T-cell (primary cell): Measurements from ENCODE around the gene ID3. TPM values are rescaled to one million over a fixed set of nuclear protein-coding genes. Genes with fewer than 3 reads are reported as not detected.

Experiments used
- ATAC-seq, 4 experiments: fragments of 200-7000 bp in 3 of 4; fragments of 150-1000 bp in 1 of 4; cut with Tn5 transposase; replicated peaks in 1 of 4; 1 replicate in 3 of 4; 2 replicates in 1 of 4; pipeline ENCODE4 v1.10.0; 2021; ENCODE audit warnings: moderate library complexity in 3 of 4, mild to moderate bottlenecking in 2 of 4, moderate number of reproducible peaks in 1 of 4
- CTCF ChIA-PET, 2 donors: fragments of 300-600 bp; sonication (Branson Sonifier 250); formaldehyde crosslinking; loops; one replicate each; lab custom pipeline; 2022; ENCODE audit warnings: antibody characterized with exemption in 2 of 2; lab: Charles Lee
- POLR2A ChIA-PET, 2 donors: fragments of 300-600 bp; sonication (Branson Sonifier 250); formaldehyde crosslinking; loops; one replicate each; lab custom pipeline; 2022; ENCODE audit warnings: antibody characterized with exemption in 2 of 2; lab: Charles Lee
- DNase-seq, 35 experiments: peaks; one replicate each; pipeline versions ENCODE4 v3.0.0 to v3.0.0-alpha.2; 2013 to 2023
- H3K27ac ChIP-seq: one replicate; pipeline ENCODE4 v1.5.1; 2013; ENCODE audit warnings: low read length
- H3K27me3 ChIP-seq, 2 experiments: replicated peaks in 1 of 2; 1 replicate in 1 of 2; 2 replicates in 1 of 2; pipeline versions ENCODE4 v1.6.1 to v1.7.0; 2013; ENCODE audit warnings: low read length in 1 of 2, mixed read lengths in 1 of 2; ENCODE audit not compliant: control insufficient read depth in 2 of 2, insufficient read depth in 2 of 2; ENCODE audit errors: extremely low read depth in 1 of 2
- H3K36me3 ChIP-seq, 2 donors: 1 replicate in 1 of 2; 2 replicates in 1 of 2; pipeline versions ENCODE4 v1.6.1 to v1.7.0; 2013; ENCODE audit warnings: low read length in 1 of 2; ENCODE audit not compliant: control insufficient read depth in 2 of 2, insufficient read depth in 1 of 2; ENCODE audit errors: extremely low read depth in 1 of 2
- H3K4me1 ChIP-seq, 2 experiments: 1 replicate in 1 of 2; 2 replicates in 1 of 2; pipeline versions ENCODE4 v1.6.1 to v1.7.0; 2013; ENCODE audit warnings: low read length in 2 of 2, mixed read lengths in 1 of 2; ENCODE audit not compliant: insufficient read depth in 2 of 2, control insufficient read depth in 1 of 2; ENCODE audit errors: extremely low read depth in 1 of 2
- H3K4me3 ChIP-seq, 2 donors: 1 replicate in 1 of 2; 2 replicates in 1 of 2; pipeline versions ENCODE4 v1.5.1 to v1.7.0; 2013; ENCODE audit warnings: mild to moderate bottlenecking in 2 of 2, low read length in 1 of 2, moderate library complexity in 1 of 2; ENCODE audit not compliant: control insufficient read depth in 1 of 2; ENCODE audit errors: extremely low read depth in 1 of 2
- H3K9me3 ChIP-seq: 2 replicates; pipeline ENCODE4 v1.7.0; 2013
- H3K27ac Mint-ChIP-seq, 2 donors: one replicate each; pipeline ENCODE4 v1.8.0; 2020 to 2021; ENCODE audit warnings: mild to moderate bottlenecking in 2 of 2, mixed read lengths in 2 of 2
- H3K27me3 Mint-ChIP-seq, 2 donors: one replicate each; pipeline ENCODE4 v1.8.0; 2021 to 2022; ENCODE audit warnings: mixed read lengths in 2 of 2
- H3K36me3 Mint-ChIP-seq: one replicate; pipeline ENCODE4 v1.8.0; 2021; ENCODE audit warnings: mixed read lengths
- H3K4me1 Mint-ChIP-seq, 3 donors: one replicate each; pipeline ENCODE4 v1.8.0; 2020 to 2022; ENCODE audit warnings: mixed read lengths in 3 of 3, mild to moderate bottlenecking in 1 of 3
- H3K4me3 Mint-ChIP-seq, 3 donors: one replicate each; pipeline ENCODE4 v1.8.0; 2020 to 2022; ENCODE audit warnings: mild to moderate bottlenecking in 3 of 3, mixed read lengths in 3 of 3, moderate library complexity in 3 of 3
- H3K9me3 Mint-ChIP-seq, 3 donors: one replicate each; pipeline ENCODE4 v1.8.0; 2020 to 2022; ENCODE audit warnings: mixed read lengths in 3 of 3
- WGBS: methylation state at CpG from one replicate; pipeline ENCODE4 v1.1.5; 2013; ENCODE audit warnings: missing lambda C conversion rate; ENCODE audit not compliant: insufficient coverage; 5-methylcytosine and 5-hydroxymethylcytosine counted together
- total RNA-seq, 35 experiments: library from RNA in 6 of 35; stranded (reverse) in 6 of 35; fragments of 120-200 nt in 1 of 35; gene quantifications; one replicate each; pipeline versions ENCODE4 v1.2.1 to v1.2.4 and lab custom pipeline; 2013 to 2026

Gene ID3
- total RNA-seq, 5 donors from 2014 or later (not counting 1 experiment from before 2014, with no cell fraction given), result 20.7 to 99.7 (median 81.3) TPM

GRCh38 chr1:23599125-23599524, 39.8 kb upstream of the ID3 start:
- CTCF ChIA-PET, result interaction anchor here in 1 of 2 donors (0.6 to 1.0 kb wide), 2 partner anchors 22 to 171 kb away, joined by 3 to 4 read pairs; no protein-coding TSS in a partner anchor

GRCh38 chr1:23598424-23598823, 39.1 kb upstream of the ID3 start:
- Histone ChIP-seq H3K9me3 (no peaks in the 10 kb centered on the region), H3K4me3 (peak overlapping the region in 1 of 2 donors; percentile 36), H3K36me3 (no peaks in the 10 kb centered on the region), H3K4me1 (peaks cover 61 to 98% of the 10 kb centered on the region in 2 experiments), H3K27ac (peak overlapping the region; percentile 42), H3K27me3 (no peaks in the 10 kb centered on the region)
- Mint-ChIP-seq H3K9me3 (no peaks in the 10 kb centered on the region), H3K4me1 (peaks cover 92 to 95% (median 95%) of the 10 kb centered on the region in 3 donors), H3K27ac (peak overlapping the region in 1 of 2 donors; percentile 93), H3K36me3 (no peaks in the 10 kb centered on the region), H3K27me3 (no peaks in the 10 kb centered on the region), H3K4me3 (peak overlapping the region in 1 of 3 donors; percentile 77)
- ATAC-seq, result no peak
- WGBS, result 81% methylated on average over 7 of the region's 8 CpGs
- no peak for DNase-seq
- ChIA-PET CTCF (interaction anchor here (0.6 to 1.2 kb wide), 4 partner anchors 14 to 171 kb away, joined by 3 to 4 read pairs (median 4); no protein-coding TSS in a partner anchor), POLR2A (interaction anchor here (0.5 to 0.8 kb wide), 3 partner anchors 19 to 44 kb away, joined by 3 to 5 read pairs (median 4); no protein-coding TSS in a partner anchor)

More at GRCh38 chr1:23599125-23599524, 39.8 kb upstream of the ID3 start:
- H3K27ac Mint-ChIP-seq, result peak overlapping the region; percentile 62 to 93
- no peaks in the 10 kb centered on the region for H3K27me3 Mint-ChIP-seq
- 80% methylated on average over 1 of the region's 1 CpG for WGBS
- POLR2A ChIA-PET, result interaction anchor here in 1 of 2 donors (0.6 to 0.8 kb wide), 2 partner anchors 20 to 23 kb away, joined by 3 to 4 read pairs; no protein-coding TSS in a partner anchor
- no peak for DNase-seq
- ATAC-seq, result no peak
- H3K9me3 Mint-ChIP-seq, result no peaks in the 10 kb centered on the region
- Histone ChIP-seq H3K4me3 (no peak overlapping the region), H3K9me3 (no peaks in the 10 kb centered on the region), H3K27me3 (no peaks in the 10 kb centered on the region), H3K27ac (peak overlapping the region; percentile 27), H3K36me3 (no peaks in the 10 kb centered on the region), H3K4me1 (peaks cover 62 to 97% of the 10 kb centered on the region in 2 experiments)
- H3K4me3 Mint-ChIP-seq, result peak overlapping the region in 1 of 3 donors; percentile 77
- peaks cover 92 to 94% (median 92%) of the 10 kb centered on the region in 3 donors for H3K4me1 Mint-ChIP-seq
- no peaks in the 10 kb centered on the region for H3K36me3 Mint-ChIP-seq

DNA sequence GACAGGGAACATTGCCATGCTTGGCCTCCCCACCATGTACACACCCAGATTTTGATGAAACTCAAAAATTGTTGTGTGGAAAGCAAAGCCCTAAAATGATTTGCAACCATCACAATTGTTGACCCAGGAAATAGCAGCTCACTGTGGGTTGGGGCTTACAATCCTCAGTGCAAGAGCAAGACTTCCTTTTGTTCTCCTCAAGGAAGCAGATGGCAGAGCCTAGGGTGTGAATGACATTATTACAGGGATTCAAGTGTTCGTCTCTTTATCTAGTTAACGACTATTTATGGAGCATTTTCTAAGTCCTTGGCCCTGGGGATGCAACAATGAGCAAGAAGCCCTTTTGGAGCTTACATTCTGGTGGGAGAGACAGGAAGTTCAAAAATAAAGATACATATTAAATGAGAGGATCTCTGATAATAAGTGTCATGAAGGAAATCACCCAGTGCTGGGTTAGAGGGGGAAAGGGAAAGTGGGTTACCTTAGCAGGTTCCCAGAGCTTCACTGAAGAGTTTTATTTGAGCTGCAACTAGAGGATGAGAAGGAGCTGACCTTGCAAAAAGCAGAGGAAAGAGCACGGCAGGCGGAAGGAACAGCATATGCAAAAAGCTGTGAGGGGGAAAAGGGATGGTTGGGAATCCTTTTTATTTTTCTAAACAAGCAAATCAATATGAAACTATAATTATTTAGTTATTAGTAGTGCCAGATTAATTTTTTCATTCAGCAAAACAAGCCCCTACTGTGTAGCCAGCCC, 38.5 kb upstream of the ID3 start:
- Histone ChIP-seq H3K4me3 (peak overlapping the region in 1 of 2 donors; percentile 36), H3K4me1 (peaks cover 61 to 98% of the 10 kb centered on the region in 2 experiments), H3K9me3 (no peaks in the 10 kb centered on the region), H3K27me3 (no peaks in the 10 kb centered on the region), H3K36me3 (no peaks in the 10 kb centered on the region), H3K27ac (peak overlapping the region; percentile 42)
- H3K27ac Mint-ChIP-seq, result peak overlapping the region; percentile 87 to 93
- peaks cover 91 to 95% (median 95%) of the 10 kb centered on the region in 3 donors for H3K4me1 Mint-ChIP-seq
- H3K4me3 Mint-ChIP-seq, result peak overlapping the region in 2 of 3 donors; percentile 14 to 77
- 100% methylated on average over 1 of the region's 4 CpGs for WGBS
- no peaks in the 10 kb centered on the region for H3K27me3 Mint-ChIP-seq
- no peaks in the 10 kb centered on the region for H3K36me3 Mint-ChIP-seq
- DNase-seq (no peak), ATAC-seq (no peak)
- ChIA-PET CTCF (interaction anchor here in 1 of 2 donors (0.8 to 1.2 kb wide), 2 partner anchors 15 to 37 kb away, joined by 4 read pairs; no protein-coding TSS in a partner anchor), POLR2A (interaction anchor here in 1 of 2 donors (0.5 kb wide), 1 partner anchor 43 kb away, joined by 5 read pairs; no protein-coding TSS in a partner anchor)
- no peaks in the 10 kb centered on the region for H3K9me3 Mint-ChIP-seq

- POLR2A ChIA-PET, result interaction anchor here (0.6 to 0.7 kb wide), 2 partner anchors 41 to 55 kb away, joined by 5 read pairs; no protein-coding TSS in a partner anchor
Measured at GRCh38 chr1:23596382-23597358, 37.4 kb upstream of the ID3 start.

DNA sequence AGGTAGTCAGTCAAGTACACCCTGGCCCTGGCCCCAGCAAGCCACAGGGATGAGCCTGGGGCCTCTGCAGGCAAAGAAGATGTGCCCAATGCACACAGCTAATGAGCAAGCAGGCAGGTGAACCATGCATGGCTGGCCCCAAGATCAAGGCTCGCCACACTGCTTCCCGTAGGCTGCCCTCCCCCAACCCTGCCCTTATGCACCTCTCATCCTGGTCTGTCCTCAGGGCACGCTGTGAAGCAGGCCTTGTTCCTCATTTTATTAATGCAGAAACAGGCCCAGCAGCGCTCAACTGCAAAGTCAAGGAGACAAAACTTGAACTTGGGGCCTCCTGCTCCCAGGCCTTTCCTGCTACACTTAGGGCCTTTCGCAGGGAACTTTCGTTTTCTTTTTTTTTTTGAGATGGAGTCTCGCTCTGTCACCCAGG, 35.6 kb upstream of the ID3 start:
- peaks cover 90 to 94% (median 92%) of the 10 kb centered on the region in 3 donors for H3K4me1 Mint-ChIP-seq
- Histone ChIP-seq H3K4me3 (no peak overlapping the region), H3K36me3 (no peaks in the 10 kb centered on the region), H3K9me3 (no peaks in the 10 kb centered on the region), H3K27ac (no peak overlapping the region), H3K27me3 (no peaks in the 10 kb centered on the region), H3K4me1 (peaks cover 62 to 95% of the 10 kb centered on the region in 2 experiments)
- 78% methylated on average over 4 of the region's 7 CpGs for WGBS
- H3K27me3 Mint-ChIP-seq, result no peaks in the 10 kb centered on the region
- DNase-seq (no peak), ATAC-seq (peak in 2 of 4 experiments; percentile 32 to 38)
- H3K4me3 Mint-ChIP-seq, result peak overlapping the region in 1 of 3 donors; percentile 59
- ChIA-PET CTCF (no interaction called here), POLR2A (no interaction called here)
- no peaks in the 10 kb centered on the region for H3K9me3 Mint-ChIP-seq
- peak overlapping the region; percentile 74 to 84 for H3K27ac Mint-ChIP-seq
- H3K36me3 Mint-ChIP-seq, result no peaks in the 10 kb centered on the region

More at GRCh38 chr1:23596382-23597358, 37.4 kb upstream of the ID3 start:
- H3K27ac Mint-ChIP-seq, result peak overlapping the region; percentile 29 to 66
- Histone ChIP-seq H3K4me3 (no peak overlapping the region), H3K36me3 (no peaks in the 10 kb centered on the region), H3K9me3 (no peaks in the 10 kb centered on the region), H3K27me3 (no peaks in the 10 kb centered on the region), H3K4me1 (peaks cover 67 to 98% of the 10 kb centered on the region in 2 experiments), H3K27ac (no peak overlapping the region)
- H3K9me3 Mint-ChIP-seq, result no peaks in the 10 kb centered on the region
- CTCF ChIA-PET, result interaction anchor here in 1 of 2 donors (0.7 to 1.2 kb wide), 2 partner anchors 16 to 36 kb away, joined by 4 read pairs; no protein-coding TSS in a partner anchor
- H3K4me3 Mint-ChIP-seq, result peak overlapping the region in 1 of 3 donors; percentile 18
- 90% methylated on average over 3 of the region's 10 CpGs for WGBS
- H3K4me1 Mint-ChIP-seq, result peaks cover 91 to 95% (median 94%) of the 10 kb centered on the region in 3 donors
- H3K36me3 Mint-ChIP-seq, result no peaks in the 10 kb centered on the region
- no peaks in the 10 kb centered on the region for H3K27me3 Mint-ChIP-seq
- DNase-seq (no peak), ATAC-seq (no peak)
